Left lung (tissue), 10 donors: ENCODE data around the gene RPL28. TPM values are rescaled to one million over a fixed set of nuclear protein-coding genes. Genes with fewer than 3 reads are reported as not detected.

Experiments used
- ATAC-seq: fragments of 200-7000 bp; cut with Tn5 transposase; one replicate; pipeline ENCODE4 v1.9.1; 2020; ENCODE audit warnings: moderate library complexity
- DNase-seq, 4 donors: peaks; one replicate each; pipeline ENCODE4 v3.0.0-alpha.2; 2013 to 2020
- H3K27ac ChIP-seq, 2 donors: fragments of 200-600 bp; sonication (generic) in 1 of 2; one replicate each; pipeline versions ENCODE4 v1.5.0 to v1.8.0; 2020 to 2021
- H3K27me3 ChIP-seq, 2 donors: fragments of 200-600 bp; sonication (generic) in 1 of 2; one replicate each; pipeline versions ENCODE4 v1.5.0 to v1.8.0; 2020 to 2021
- H3K36me3 ChIP-seq, 2 donors: fragments of 200-600 bp; sonication (generic) in 1 of 2; one replicate each; pipeline versions ENCODE4 v1.5.0 to v1.8.0; 2020 to 2021
- H3K4me1 ChIP-seq, 2 donors: fragments of 200-600 bp; one replicate each; pipeline ENCODE4 v1.8.0; 2021
- H3K4me3 ChIP-seq, 2 donors: fragments of 200-600 bp; sonication (generic) in 1 of 2; one replicate each; pipeline versions ENCODE4 v1.5.0 to v1.8.0; 2020 to 2021; ENCODE audit warnings: mild to moderate bottlenecking in 1 of 2
- H3K9me3 ChIP-seq, 2 donors: fragments of 200-600 bp; sonication (generic) in 1 of 2; one replicate each; pipeline versions ENCODE4 v1.5.0 to v1.8.0; 2020 to 2021
- intact Hi-C, 2 donors: fragments of 100-400 bp; cut with DNase I; formaldehyde crosslinking; loops; one replicate each; pipeline versions ENCODE4 v1.11.2 to v1.14.2; 2022
- polyA plus RNA-seq, 6 donors: library from polyadenylated mRNA; unstranded; fragments of 120-200 nt; gene quantifications; one replicate each; pipeline ENCODE4 v1.2.1, GENCODE V29; 2013; ENCODE audit not compliant: insufficient read length in 6 of 6
- total RNA-seq, 2 donors: library from RNA; stranded (reverse); fragmentation: NEBNext Ultra II Directional; extraction: Animal tissue kit (Norgen Biotek cat#: 25700); gene quantifications; one replicate each; pipeline ENCODE4 v1.2.1, GENCODE V29; 2021
- TF ChIP-seq, protein P1 (sequence below), 2 donors: fragments of 200-600 bp; sonication (generic) in 1 of 2; IDR thresholded peaks; one replicate each; pipeline versions ENCODE4 v1.5.0 to v1.8.0; 2021; ENCODE audit warnings: antibody characterized with exemption in 2 of 2
- donor health status: DM: no; HTN: yes; CAD: no.
- donor health status: DM: no; HTN: no; CAD: no.

The RPL28 gene
- total and polyA plus RNA-seq, 8 donors = 1,216 to 1,774 (median 1,434) TPM

DNA sequence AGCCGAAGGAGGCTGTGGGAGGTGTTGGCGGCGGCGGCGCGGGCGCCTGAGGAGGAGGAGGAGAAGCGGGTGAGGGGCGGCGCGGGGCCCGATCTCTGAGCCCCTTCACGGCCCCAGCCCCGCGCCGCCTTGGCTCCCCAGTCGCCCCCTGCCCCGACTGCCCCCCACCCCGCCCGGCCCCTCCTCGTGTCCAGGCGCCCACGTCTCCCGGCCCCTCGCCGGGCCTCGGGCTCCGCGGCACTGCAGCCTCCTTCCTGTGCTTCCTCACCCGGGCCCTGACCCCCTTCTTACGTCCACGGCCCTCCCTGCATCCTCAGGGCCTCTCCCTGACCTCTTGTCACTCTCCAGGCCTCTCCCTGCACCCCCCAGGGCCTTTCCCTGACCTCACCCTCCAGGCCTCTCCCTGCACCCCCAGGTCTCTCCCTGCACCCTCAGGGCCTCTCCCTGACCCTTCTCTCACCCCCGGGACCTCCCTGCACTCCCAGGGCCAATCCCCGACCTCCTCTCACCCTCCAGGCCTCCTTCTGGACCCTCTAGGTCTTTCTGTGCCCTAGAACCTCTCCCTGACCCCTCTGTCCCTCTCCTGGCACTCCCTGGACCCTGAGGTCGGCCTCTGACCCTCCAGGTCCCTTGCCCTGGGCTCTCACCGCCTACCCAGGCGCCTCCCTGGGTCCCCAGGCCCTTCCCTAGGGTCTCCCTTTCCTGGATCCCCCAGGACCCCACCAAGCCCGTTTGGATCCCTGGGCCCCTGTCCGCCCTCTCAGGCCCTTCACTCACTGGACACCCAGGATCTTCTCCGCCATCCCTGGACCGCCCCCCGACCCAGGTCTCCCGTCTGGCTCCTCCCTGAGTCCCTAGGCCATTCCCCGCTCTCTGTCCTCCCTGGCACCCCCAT, 45.6 kb upstream of the RPL28 start:
- TF ChIP-seq, protein P1, sequence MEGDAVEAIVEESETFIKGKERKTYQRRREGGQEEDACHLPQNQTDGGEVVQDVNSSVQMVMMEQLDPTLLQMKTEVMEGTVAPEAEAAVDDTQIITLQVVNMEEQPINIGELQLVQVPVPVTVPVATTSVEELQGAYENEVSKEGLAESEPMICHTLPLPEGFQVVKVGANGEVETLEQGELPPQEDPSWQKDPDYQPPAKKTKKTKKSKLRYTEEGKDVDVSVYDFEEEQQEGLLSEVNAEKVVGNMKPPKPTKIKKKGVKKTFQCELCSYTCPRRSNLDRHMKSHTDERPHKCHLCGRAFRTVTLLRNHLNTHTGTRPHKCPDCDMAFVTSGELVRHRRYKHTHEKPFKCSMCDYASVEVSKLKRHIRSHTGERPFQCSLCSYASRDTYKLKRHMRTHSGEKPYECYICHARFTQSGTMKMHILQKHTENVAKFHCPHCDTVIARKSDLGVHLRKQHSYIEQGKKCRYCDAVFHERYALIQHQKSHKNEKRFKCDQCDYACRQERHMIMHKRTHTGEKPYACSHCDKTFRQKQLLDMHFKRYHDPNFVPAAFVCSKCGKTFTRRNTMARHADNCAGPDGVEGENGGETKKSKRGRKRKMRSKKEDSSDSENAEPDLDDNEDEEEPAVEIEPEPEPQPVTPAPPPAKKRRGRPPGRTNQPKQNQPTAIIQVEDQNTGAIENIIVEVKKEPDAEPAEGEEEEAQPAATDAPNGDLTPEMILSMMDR (IDR thresholded peaks at IDR 0.05) = no peak
- peaks cover 8 to 24% of the 10 kb centered on the region in 2 donors for H3K4me1 ChIP-seq
- H3K9me3 ChIP-seq = no peaks in the 10 kb centered on the region
- peak overlapping the region; percentile 46 to 63 for H3K4me3 ChIP-seq
- DNase-seq (no peak), ATAC-seq (no peak)
- peak overlapping the region; percentile 77 to 97 for H3K27ac ChIP-seq
- intact Hi-C loops = no loop called here
- H3K27me3 ChIP-seq = peaks cover 0 to 13% of the 10 kb centered on the region in 2 donors
- peaks cover 0 to 29% of the 10 kb centered on the region in 2 donors for H3K36me3 ChIP-seq

GRCh38 chr19:55340784-55341147, 45.0 kb upstream of the RPL28 start:
- TF ChIP-seq, protein P1 (IDR thresholded peaks at IDR 0.05) = no peak
- peak in 1 of 4 donors; percentile 53 for DNase-seq
- Histone ChIP-seq H3K27me3 (peaks cover 0 to 7% of the 10 kb centered on the region in 2 donors), H3K36me3 (peaks cover 0 to 31% of the 10 kb centered on the region in 2 donors), H3K4me3 (peak overlapping the region; percentile 46 to 63), H3K4me1 (peaks cover 8 to 24% of the 10 kb centered on the region in 2 donors), H3K9me3 (no peaks in the 10 kb centered on the region), H3K27ac (no peak overlapping the region)
- intact Hi-C loops = no loop called here
- ATAC-seq = no peak

DNA sequence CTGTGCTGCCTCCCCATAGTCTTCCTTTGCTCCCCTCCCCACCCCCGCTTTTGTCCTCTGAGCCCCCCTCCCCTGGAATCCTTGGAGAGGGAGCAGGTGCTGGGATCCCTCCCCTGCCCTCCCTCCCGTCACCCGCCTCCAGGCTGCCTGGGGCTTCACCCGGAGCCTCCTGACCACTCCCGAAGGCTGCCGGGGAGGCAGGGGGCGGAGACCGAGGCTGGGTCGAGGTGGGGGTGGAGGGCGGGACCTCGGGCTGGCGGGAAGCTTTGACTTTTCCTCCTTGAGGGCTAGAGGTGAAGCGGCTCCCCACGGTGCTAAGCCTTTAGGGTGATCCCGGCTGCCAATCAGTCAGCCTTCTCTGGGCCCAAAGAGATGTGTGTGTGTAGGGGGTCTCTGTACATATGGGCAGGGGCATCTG, 44.6 kb upstream of the RPL28 start:
- no peaks in the 10 kb centered on the region for H3K9me3 ChIP-seq
- H3K4me3 ChIP-seq = peak overlapping the region; percentile 46 to 63
- DNase-seq (peak; percentile 26 to 90 (median 86)), ATAC-seq (peak; percentile 26)
- H3K27ac ChIP-seq = no peak overlapping the region
- intact Hi-C loops = no loop called here
- TF ChIP-seq, protein P1 (IDR thresholded peaks at IDR 0.05) = no peak
- peaks cover 8 to 24% of the 10 kb centered on the region in 2 donors for H3K4me1 ChIP-seq
- H3K36me3 ChIP-seq = peaks cover 0 to 34% of the 10 kb centered on the region in 2 donors
- peaks cover 0 to 3% of the 10 kb centered on the region in 2 donors for H3K27me3 ChIP-seq

GRCh38 chr19:55341595-55342531, 43.9 kb upstream of the RPL28 start:
- no peak overlapping the region for H3K4me3 ChIP-seq
- DNase-seq (no peak), ATAC-seq (no peak)
- H3K36me3 ChIP-seq = peaks cover 0 to 40% of the 10 kb centered on the region in 2 donors
- H3K9me3 ChIP-seq = no peaks in the 10 kb centered on the region
- no peaks in the 10 kb centered on the region for H3K27me3 ChIP-seq
- peaks cover 8 to 24% of the 10 kb centered on the region in 2 donors for H3K4me1 ChIP-seq
- TF ChIP-seq, protein P1 (IDR thresholded peaks at IDR 0.05) = no peak
- intact Hi-C loops = no loop called here
- H3K27ac ChIP-seq = no peak overlapping the region
